HepG2 (cell line): ENCODE measurements around the gene MRPL14. TPM values are rescaled to one million over a fixed set of nuclear protein-coding genes. Genes with fewer than 3 reads are reported as not detected.

Experiments
- BHLHE40 ChIP-seq: IDR thresholded peaks from 2 replicates; pipeline ENCODE4 v1.6.1; 2011; ENCODE audit warnings: low read length, improper control_type of control experiment
- BORCS8-MEF2B ChIP-seq: sonication (generic); formaldehyde crosslinking; IDR thresholded peaks from 2 replicates; pipeline ENCODE4 v1.8.0; 2022; ENCODE audit warnings: mild to moderate bottlenecking, missing genetic modification reagents
- CHD2 ChIP-seq: IDR thresholded peaks from 2 replicates; pipeline ENCODE4 v1.6.1; 2011; ENCODE audit warnings: low read depth, low read length, improper control_type of control experiment
- DR1 ChIP-seq: sonication (generic); formaldehyde crosslinking; IDR thresholded peaks from 2 replicates; pipeline ENCODE4 v1.8.0; 2021; ENCODE audit warnings: mild to moderate bottlenecking, missing genetic modification reagents, inconsistent platforms
- ETV5 ChIP-seq: IDR thresholded peaks from 2 replicates; pipeline ENCODE4 v1.6.1; 2018; ENCODE audit warnings: missing biosample characterization, missing genetic modification reagents, inconsistent platforms, borderline replicate concordance
- KLF11 ChIP-seq: IDR thresholded peaks from 2 replicates; pipeline ENCODE4 v1.6.1; 2016; ENCODE audit warnings: missing compliant biosample characterization
- NBN ChIP-seq: fragments of 450-650 bp; conservative IDR thresholded peaks from 2 replicates; pipeline ENCODE4 v1.6.1; 2017
- PRMT3 ChIP-seq: sonication (generic); formaldehyde crosslinking; IDR thresholded peaks from 2 replicates; pipeline ENCODE4 v1.8.1; 2022; ENCODE audit warnings: low read depth, mild to moderate bottlenecking, moderate library complexity, missing genetic modification reagents, borderline replicate concordance
- RBAK ChIP-seq: sonication (generic); formaldehyde crosslinking; IDR thresholded peaks from 2 replicates; pipeline ENCODE4 v1.5.1; 2020; ENCODE audit warnings: mild to moderate bottlenecking, missing genetic modification reagents
- RFXANK ChIP-seq: IDR thresholded peaks from 2 replicates; pipeline ENCODE4 v1.6.1; 2016
- SALL2 ChIP-seq: sonication (generic); formaldehyde crosslinking; IDR thresholded peaks from 2 replicates; pipeline ENCODE4 v1.8.1; 2023; ENCODE audit warnings: mild to moderate bottlenecking, missing genetic modification reagents, inconsistent platforms
- SMYD3 ChIP-seq: sonication (generic); formaldehyde crosslinking; IDR thresholded peaks from 2 replicates; pipeline ENCODE4 v1.8.1; 2023; ENCODE audit warnings: mild to moderate bottlenecking, missing genetic modification reagents
- TEAD3 ChIP-seq: optimal IDR thresholded peaks from 2 replicates; pipeline ENCODE3; 2016; ENCODE audit warnings: borderline replicate concordance
- TOE1 ChIP-seq: sonication (generic); formaldehyde crosslinking; IDR thresholded peaks from 2 replicates; pipeline ENCODE4 v1.4.0; 2020; ENCODE audit warnings: mild to moderate bottlenecking, missing genetic modification reagents
- TSC22D2 ChIP-seq: sonication (generic); formaldehyde crosslinking; IDR thresholded peaks from 2 replicates; pipeline ENCODE4 v1.5.1; 2020; ENCODE audit warnings: missing genetic modification reagents, mild to moderate bottlenecking, borderline replicate concordance
- ZNF160 ChIP-seq: sonication (generic); formaldehyde crosslinking; IDR thresholded peaks from 2 replicates; pipeline ENCODE4 v1.8.0; 2022; ENCODE audit warnings: mild to moderate bottlenecking, inconsistent platforms, missing genetic modification reagents
- ZNF253 ChIP-seq: sonication (generic); formaldehyde crosslinking; IDR thresholded peaks from 2 replicates; pipeline ENCODE4 v1.8.0; 2022; ENCODE audit warnings: mild to moderate bottlenecking, missing genetic modification reagents, borderline replicate concordance
- ZNF263 ChIP-seq: sonication (generic); formaldehyde crosslinking; IDR thresholded peaks from 2 replicates; pipeline ENCODE4 v1.4.0; 2020; ENCODE audit warnings: missing genetic modification reagents
- ZNF292 ChIP-seq: sonication (generic); formaldehyde crosslinking; IDR thresholded peaks from 2 replicates; pipeline ENCODE4 v1.8.1; 2022; ENCODE audit warnings: mild to moderate bottlenecking, low read depth, missing genetic modification reagents, borderline replicate concordance
- ZNF501 ChIP-seq: sonication (generic); formaldehyde crosslinking; IDR thresholded peaks from 2 replicates; pipeline ENCODE4 v1.5.1; 2020; ENCODE audit warnings: mild to moderate bottlenecking, moderate library complexity, missing genetic modification reagents
- ZNF607 ChIP-seq: sonication (generic); formaldehyde crosslinking; IDR thresholded peaks from 2 replicates; pipeline ENCODE4 v1.5.1; 2020; ENCODE audit warnings: missing genetic modification reagents, mild to moderate bottlenecking, borderline replicate concordance
- ZNF747 ChIP-seq: sonication (generic); formaldehyde crosslinking; IDR thresholded peaks from 2 replicates; pipeline ENCODE4 v1.8.1; 2023; ENCODE audit warnings: missing genetic modification reagents, mild to moderate bottlenecking, borderline replicate concordance
- polyA plus RNA-seq, 8 experiments: library from polyadenylated mRNA; depleted of rRNA in 3 of 8; stranded (reverse) in 7 of 8; unstranded in 1 of 8; fragments of >200 nt; fragmentation: Illumina TruSeq in 4 of 8; extraction: Trizol in 4 of 8; gene quantifications; 2 replicates each; pipeline versions ENCODE4 v1.2.1 to v1.2.3, GENCODE V29; 2011 to 2016; ENCODE audit warnings: low read depth in 4 of 8, missing spikeins in 1 of 8, mixed read lengths in 1 of 8; ENCODE audit not compliant: insufficient read depth in 1 of 8
- total RNA-seq, 5 experiments: library from RNA; depleted of rRNA; stranded (reverse); fragments of >200 nt; fragmentation: Illumina TruSeq; extraction: Trizol; gene quantifications; 2 replicates each; pipeline ENCODE4 v1.2.3, GENCODE V29; 2016; ENCODE audit warnings: low read depth in 1 of 5
- TF ChIP-seq, protein P1 (sequence below): sonication (generic); formaldehyde crosslinking; IDR thresholded peaks from 2 replicates; pipeline ENCODE4 v1.5.0; 2020; ENCODE audit warnings: mild to moderate bottlenecking, missing genetic modification reagents, borderline replicate concordance
- TF ChIP-seq, protein P2 (sequence below): sonication (generic); formaldehyde crosslinking; IDR thresholded peaks from 2 replicates; pipeline ENCODE4; 2020; ENCODE audit warnings: missing genetic modification reagents, mild to moderate bottlenecking, borderline replicate concordance

MRPL14 gene
- total and polyA plus RNA-seq, 2 of the 13 experiments (the other 11 are each of a cell fraction or from before 2014, with no cell fraction given), result 157 to 178 TPM

DNA sequence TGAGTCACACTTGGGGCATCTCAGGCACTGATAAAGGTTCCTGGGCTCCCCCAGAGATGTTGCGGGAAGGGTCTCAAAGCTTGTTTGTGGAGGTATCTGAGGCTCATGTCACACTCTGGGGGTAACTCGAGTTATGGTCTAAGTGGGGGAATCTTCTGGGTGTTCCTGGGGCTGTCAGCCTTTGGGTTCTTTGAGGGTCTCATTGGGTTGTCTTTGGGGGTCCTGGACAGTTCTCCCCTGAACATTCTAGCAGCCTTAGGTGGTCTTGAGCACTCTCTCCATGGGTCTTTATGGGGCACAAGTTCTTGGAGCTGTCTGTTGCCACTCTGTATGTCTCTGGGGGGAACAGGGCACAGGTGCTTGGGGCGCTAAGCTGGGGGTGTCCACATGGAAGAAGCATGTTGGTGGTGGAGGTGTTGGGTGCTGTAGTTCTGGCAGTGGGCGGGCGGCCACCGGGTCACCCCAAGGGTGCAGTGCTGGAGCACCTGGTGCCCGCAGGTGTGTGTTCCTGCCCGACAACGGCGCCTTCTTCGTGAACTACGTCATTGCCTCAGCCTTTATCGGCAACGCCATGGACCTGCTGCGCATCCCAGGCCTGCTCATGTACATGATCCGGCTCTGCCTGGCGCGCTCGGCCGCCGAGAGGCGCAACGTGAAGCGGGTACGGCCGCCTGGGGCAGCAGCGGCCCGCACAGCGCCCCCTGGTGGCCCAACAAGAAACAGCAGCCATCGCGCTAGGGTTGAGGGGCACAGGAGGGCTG, 24.3 kb upstream of the MRPL14 start (continued):
- TF ChIP-seq, protein P1, sequence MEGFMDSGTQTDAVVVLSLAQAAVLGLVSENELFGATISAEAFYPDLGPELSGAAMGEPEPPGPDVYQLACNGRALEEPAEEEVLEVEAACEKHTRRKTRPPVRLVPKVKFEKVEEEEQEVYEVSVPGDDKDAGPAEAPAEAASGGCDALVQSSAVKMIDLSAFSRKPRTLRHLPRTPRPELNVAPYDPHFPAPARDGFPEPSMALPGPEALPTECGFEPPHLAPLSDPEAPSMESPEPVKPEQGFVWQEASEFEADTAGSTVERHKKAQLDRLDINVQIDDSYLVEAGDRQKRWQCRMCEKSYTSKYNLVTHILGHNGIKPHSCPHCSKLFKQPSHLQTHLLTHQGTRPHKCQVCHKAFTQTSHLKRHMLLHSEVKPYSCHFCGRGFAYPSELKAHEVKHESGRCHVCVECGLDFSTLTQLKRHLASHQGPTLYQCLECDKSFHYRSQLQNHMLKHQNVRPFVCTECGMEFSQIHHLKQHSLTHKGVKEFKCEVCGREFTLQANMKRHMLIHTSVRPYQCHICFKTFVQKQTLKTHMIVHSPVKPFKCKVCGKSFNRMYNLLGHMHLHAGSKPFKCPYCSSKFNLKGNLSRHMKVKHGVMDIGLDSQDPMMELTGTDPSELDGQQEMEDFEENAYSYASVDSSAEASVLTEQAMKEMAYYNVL, result 0 out of 2 replicates have a peak, but pooled peaks have one; percentile 53
- TF ChIP-seq SMYD3 (CRISPR knock-in tag) (no peak), TOE1 (CRISPR knock-in tag) (no peak), DR1 (CRISPR knock-in tag) (no peak), RBAK (CRISPR knock-in tag) (no peak), ZNF253 (CRISPR knock-in tag) (peak; percentile 67; the same call in 1 of the 2 replicates), ZNF292 (CRISPR knock-in tag) (no peak), TSC22D2 (CRISPR knock-in tag) (peak; percentile 70; the same call in 1 of the 2 replicates), SALL2 (no peak), ETV5 (CRISPR knock-in tag) (peak; percentile 23; the same call in 1 of the 2 replicates), ZNF263 (CRISPR knock-in tag) (0 out of 2 replicates have a peak, but pooled peaks have one; percentile 13), ZNF747 (CRISPR knock-in tag) (peak; percentile 53; the same call in 1 of the 2 replicates), PRMT3 (CRISPR knock-in tag) (no peak), ZNF607 (CRISPR knock-in tag) (0 out of 2 replicates have a peak, but pooled peaks have one; percentile 45), ZNF160 (CRISPR knock-in tag) (no peak), BORCS8-MEF2B (peak; percentile 95), TEAD3 (peak; percentile 55), KLF11 (CRISPR knock-in tag) (no peak), RFXANK (no peak), ZNF501 (CRISPR knock-in tag) (peak; percentile 77; the same call in 1 of the 2 replicates), BHLHE40 (0 out of 2 replicates have a peak, but pooled peaks have one; percentile 14), CHD2 (no peak), NBN (no peak)
- TF ChIP-seq, protein P2, sequence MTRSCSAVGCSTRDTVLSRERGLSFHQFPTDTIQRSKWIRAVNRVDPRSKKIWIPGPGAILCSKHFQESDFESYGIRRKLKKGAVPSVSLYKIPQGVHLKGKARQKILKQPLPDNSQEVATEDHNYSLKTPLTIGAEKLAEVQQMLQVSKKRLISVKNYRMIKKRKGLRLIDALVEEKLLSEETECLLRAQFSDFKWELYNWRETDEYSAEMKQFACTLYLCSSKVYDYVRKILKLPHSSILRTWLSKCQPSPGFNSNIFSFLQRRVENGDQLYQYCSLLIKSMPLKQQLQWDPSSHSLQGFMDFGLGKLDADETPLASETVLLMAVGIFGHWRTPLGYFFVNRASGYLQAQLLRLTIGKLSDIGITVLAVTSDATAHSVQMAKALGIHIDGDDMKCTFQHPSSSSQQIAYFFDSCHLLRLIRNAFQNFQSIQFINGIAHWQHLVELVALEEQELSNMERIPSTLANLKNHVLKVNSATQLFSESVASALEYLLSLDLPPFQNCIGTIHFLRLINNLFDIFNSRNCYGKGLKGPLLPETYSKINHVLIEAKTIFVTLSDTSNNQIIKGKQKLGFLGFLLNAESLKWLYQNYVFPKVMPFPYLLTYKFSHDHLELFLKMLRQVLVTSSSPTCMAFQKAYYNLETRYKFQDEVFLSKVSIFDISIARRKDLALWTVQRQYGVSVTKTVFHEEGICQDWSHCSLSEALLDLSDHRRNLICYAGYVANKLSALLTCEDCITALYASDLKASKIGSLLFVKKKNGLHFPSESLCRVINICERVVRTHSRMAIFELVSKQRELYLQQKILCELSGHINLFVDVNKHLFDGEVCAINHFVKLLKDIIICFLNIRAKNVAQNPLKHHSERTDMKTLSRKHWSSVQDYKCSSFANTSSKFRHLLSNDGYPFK (CRISPR knock-in tag), result no peak; the same call in 1 of the 2 replicates
